ENCODE data around the gene MLC1.

MLC1 gene

DNA sequence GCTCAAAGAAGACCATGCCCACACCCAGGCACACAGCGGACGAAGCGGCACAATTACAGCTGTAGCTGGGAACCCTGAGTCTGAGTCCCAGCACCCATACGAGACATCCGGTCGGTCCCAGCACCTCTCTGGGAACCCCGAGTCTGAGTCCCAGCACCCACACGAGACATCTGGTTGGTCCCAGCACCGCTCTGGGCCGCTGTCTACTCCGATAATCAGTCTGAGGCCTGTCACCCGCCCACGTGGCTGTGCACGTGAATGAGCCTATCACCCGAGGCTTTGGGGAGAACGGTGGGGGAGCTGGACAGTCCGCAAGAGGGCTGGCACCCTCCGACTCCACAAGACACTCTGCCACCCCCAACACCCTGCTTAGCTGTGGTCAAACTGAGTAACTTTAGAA is 33.3 kb downstream of the MLC1 start:
- in situ Hi-C loops (cut with HindIII; ENCODE audit: low pct_ligation_motif_present, low sequenced_read_pairs) = no loop called here
- Histone ChIP-seq H3K27me3 (replicated peaks) (no peaks in the 10 kb centered on the region), H3K27ac (no peak overlapping the region), H3K4me3 (ENCODE audit: low read depth, low read length) (no peak overlapping the region), H3K36me3 (replicated peaks) (no peaks in the 10 kb centered on the region)
- TF ChIP-seq, protein P1, sequence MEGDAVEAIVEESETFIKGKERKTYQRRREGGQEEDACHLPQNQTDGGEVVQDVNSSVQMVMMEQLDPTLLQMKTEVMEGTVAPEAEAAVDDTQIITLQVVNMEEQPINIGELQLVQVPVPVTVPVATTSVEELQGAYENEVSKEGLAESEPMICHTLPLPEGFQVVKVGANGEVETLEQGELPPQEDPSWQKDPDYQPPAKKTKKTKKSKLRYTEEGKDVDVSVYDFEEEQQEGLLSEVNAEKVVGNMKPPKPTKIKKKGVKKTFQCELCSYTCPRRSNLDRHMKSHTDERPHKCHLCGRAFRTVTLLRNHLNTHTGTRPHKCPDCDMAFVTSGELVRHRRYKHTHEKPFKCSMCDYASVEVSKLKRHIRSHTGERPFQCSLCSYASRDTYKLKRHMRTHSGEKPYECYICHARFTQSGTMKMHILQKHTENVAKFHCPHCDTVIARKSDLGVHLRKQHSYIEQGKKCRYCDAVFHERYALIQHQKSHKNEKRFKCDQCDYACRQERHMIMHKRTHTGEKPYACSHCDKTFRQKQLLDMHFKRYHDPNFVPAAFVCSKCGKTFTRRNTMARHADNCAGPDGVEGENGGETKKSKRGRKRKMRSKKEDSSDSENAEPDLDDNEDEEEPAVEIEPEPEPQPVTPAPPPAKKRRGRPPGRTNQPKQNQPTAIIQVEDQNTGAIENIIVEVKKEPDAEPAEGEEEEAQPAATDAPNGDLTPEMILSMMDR (IDR thresholded peaks at IDR 0.05; ENCODE audit: low read depth, low read length, missing control alignments) = no peak
- no peak for DNase-seq

DNA sequence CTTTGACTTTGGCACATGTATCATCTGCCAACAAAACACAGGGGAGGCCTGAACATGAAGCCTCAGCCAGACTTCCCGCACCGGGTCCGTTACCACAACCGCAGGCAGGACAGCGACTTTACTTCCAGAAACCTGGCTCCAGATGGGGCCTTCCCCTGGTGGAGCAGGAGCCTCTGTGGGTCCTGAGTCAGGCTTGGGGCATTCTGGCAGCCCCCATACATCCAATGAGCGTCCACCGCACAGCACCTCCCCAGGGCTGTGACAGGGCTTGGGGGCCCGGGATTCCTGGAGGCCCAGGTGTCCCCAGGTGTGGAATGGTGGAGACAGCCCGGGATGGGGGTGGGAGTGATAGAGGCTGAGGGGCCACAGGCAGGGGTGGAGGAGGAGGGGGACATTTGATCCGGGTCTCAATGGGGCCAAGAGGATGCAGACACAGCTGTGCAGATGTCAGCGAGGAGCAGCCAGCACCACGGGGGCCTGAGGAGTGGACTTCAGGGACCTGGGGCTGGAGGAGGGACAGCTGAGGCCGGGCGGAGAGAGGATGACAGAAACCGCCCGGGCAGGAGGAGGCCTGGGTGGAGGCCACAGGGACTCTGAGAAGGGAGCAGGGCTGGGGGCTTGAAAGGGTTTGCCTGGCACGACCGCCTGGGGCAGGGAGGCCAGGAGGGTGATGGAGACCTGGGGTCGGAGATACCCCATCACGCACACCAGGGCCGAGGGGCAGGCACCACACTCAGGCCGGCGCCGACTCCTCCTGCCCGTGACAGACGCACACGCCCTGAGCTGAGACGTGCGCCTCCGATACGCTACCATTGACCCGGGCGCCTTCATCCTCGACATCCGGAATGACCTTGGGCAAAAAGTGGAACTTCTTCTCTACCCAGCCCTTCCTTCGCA is 35.7 kb downstream of the MLC1 start:
- no peak for DNase-seq
- Histone ChIP-seq H3K36me3 (replicated peaks) (no peaks in the 10 kb centered on the region), H3K27me3 (replicated peaks) (no peaks in the 10 kb centered on the region), H3K4me3 (ENCODE audit: low read depth, low read length) (no peak overlapping the region), H3K27ac (no peak overlapping the region)
- TF ChIP-seq, protein P1 (IDR thresholded peaks at IDR 0.05; ENCODE audit: low read depth, low read length, missing control alignments) = no peak
- in situ Hi-C loops (cut with HindIII; ENCODE audit: low pct_ligation_motif_present, low sequenced_read_pairs) = no loop called here

DNA sequence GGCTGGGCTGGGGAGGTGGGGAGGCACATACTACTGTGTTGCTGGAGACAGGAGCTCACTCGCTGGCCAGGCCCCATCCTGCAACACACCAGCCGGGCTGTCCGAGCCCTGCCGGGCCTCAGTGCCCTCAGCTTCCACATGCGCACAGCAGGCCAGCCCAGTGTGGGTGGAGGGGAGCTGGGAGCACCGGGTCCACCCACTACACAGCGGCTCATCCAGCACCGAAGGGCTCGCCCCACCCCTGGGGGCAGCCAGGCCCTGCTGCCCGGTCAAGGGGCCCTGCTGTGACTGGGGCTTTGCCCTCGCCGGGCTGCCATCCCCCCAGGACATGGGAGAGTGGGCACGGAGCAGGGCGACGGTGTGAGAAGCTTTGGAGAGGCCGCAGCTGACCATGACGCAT is 36.4 kb downstream of the MLC1 start:
- in situ Hi-C loops (cut with HindIII; ENCODE audit: low pct_ligation_motif_present, low sequenced_read_pairs) = no loop called here
- Histone ChIP-seq H3K4me3 (ENCODE audit: low read depth, low read length) (no peak overlapping the region), H3K27ac (no peak overlapping the region), H3K36me3 (replicated peaks) (no peaks in the 10 kb centered on the region), H3K27me3 (replicated peaks) (no peaks in the 10 kb centered on the region)
- no peak for DNase-seq
- TF ChIP-seq, protein P1 (IDR thresholded peaks at IDR 0.05; ENCODE audit: low read depth, low read length, missing control alignments) = no peak

DNA sequence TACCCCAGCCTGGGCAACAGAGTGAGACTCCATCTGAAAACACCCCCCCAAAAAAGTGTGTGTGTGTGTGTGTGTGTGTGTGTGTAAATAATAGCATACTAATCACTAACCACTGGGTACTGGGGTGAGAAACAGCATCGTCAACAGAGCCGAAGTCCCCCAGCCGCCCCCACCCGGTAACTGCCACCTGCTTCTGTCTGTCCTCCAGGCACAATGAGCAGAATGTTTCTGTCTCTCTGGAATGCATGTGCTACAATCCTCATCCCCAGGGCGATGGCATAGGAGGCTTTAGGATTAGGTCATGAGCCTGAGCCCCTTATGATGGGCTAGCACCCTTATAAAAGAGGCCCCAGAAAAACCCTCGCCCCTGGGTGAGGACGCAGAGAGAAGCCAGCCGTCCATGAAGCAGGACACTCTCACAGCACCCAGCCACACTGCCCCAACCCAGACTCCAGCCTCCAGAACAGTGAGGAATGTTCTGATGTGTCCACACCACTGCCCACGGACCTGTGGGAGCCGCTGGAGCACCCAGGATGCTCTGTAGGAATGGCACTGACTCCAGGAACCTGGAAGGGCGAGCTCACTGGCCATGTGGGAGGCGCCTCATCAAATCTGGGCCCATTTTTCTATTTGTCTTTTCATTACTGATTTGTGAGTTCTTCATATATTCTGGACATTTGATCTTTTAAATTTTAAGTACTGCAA is 37.0 kb downstream of the MLC1 start:
- H3K27me3 ChIP-seq (replicated peaks) = no peaks in the 10 kb centered on the region
- in situ Hi-C loops (cut with HindIII; ENCODE audit: low pct_ligation_motif_present, low sequenced_read_pairs) = no loop called here
- TF ChIP-seq, protein P1 (IDR thresholded peaks at IDR 0.05; ENCODE audit: low read depth, low read length, missing control alignments) = no peak
- no peak overlapping the region for H3K4me3 ChIP-seq (ENCODE audit: low read depth, low read length)
- no peaks in the 10 kb centered on the region for H3K36me3 ChIP-seq (replicated peaks)
- no peak overlapping the region for H3K27ac ChIP-seq
- DNase-seq = no peak

DNA sequence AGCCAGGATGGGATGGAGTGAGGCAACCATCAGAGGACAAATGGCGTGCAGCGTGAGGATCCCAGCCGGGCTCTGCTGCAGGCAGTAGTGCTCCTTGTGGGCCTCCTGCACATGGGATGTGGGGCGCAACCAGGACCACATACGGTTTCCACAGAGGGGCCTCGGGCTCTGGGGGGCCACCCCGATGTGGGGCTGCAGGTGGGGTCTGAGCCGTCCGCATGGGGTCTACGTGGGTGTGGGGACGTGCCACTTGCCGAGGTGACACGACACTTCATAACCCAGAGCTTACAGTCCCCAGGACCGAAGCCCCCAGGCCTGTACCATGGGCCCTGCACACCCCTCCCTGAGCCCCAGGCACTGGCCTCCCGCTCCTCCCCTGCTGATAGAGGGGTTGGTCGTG is 37.9 kb downstream of the MLC1 start:
- Histone ChIP-seq H3K4me3 (ENCODE audit: low read depth, low read length) (no peak overlapping the region), H3K27ac (no peak overlapping the region), H3K27me3 (replicated peaks) (no peaks in the 10 kb centered on the region), H3K36me3 (replicated peaks) (no peaks in the 10 kb centered on the region)
- TF ChIP-seq, protein P1 (IDR thresholded peaks at IDR 0.05; ENCODE audit: low read depth, low read length, missing control alignments) = no peak
- no peak for DNase-seq
- in situ Hi-C loops (cut with HindIII; ENCODE audit: low pct_ligation_motif_present, low sequenced_read_pairs) = no loop called here
